Calu3 (cell line): ENCODE data around the gene ATCAY. TPM values are rescaled to one million over a fixed set of nuclear protein-coding genes. Genes with fewer than 3 reads are reported as not detected.
"Not testable (repeated sequence)": the region's sequence is repeated elsewhere in the genome, so short reads cannot be mapped to it uniquely, and the experiment has no call there.

Experiments used
- BruUV-seq: library from RNA; stranded (reverse); fragments of 400-500 nt; replicated peaks from 2 replicates; lab custom pipeline; 2021; lab: Mats Ljungman, UMichigan
- CTCF ChIA-PET: fragments of 300-600 bp; sonication (Branson Sonifier 250); formaldehyde crosslinking; loops from one replicate; lab custom pipeline; 2022; ENCODE audit warnings: antibody characterized with exemption; lab: Charles Lee
- DNase-seq: peaks from one replicate; pipeline ENCODE4 v3.0.0; 2022
- H3K27ac Mint-ChIP-seq: one replicate; pipeline ENCODE4 v1.8.0; 2022; ENCODE audit warnings: mixed read lengths; ENCODE audit not compliant: unreplicated experiment
- H3K27me3 Mint-ChIP-seq: one replicate; pipeline ENCODE4 v1.8.0; 2022; ENCODE audit warnings: mixed read lengths; ENCODE audit not compliant: unreplicated experiment
- H3K36me3 Mint-ChIP-seq: one replicate; pipeline ENCODE4 v1.8.0; 2022; ENCODE audit warnings: mild to moderate bottlenecking, moderate library complexity, mixed read lengths; ENCODE audit not compliant: insufficient read depth, unreplicated experiment
- H3K4me1 Mint-ChIP-seq: one replicate; pipeline ENCODE4 v1.8.0; 2022; ENCODE audit warnings: mild to moderate bottlenecking, low read depth, mixed read lengths; ENCODE audit not compliant: unreplicated experiment
- H3K4me3 Mint-ChIP-seq: one replicate; pipeline ENCODE4 v1.8.0; 2022; ENCODE audit warnings: mild to moderate bottlenecking, low read depth, moderate library complexity, mixed read lengths; ENCODE audit not compliant: unreplicated experiment
- H3K9me3 Mint-ChIP-seq: one replicate; pipeline ENCODE4 v1.8.0; 2022; ENCODE audit warnings: low read depth, mixed read lengths; ENCODE audit not compliant: unreplicated experiment
- CTCF ChIP-seq: fragments of 200-600 bp; IDR thresholded peaks from one replicate; pipeline ENCODE4 v1.8.0; 2022; ENCODE audit warnings: antibody characterized with exemption; ENCODE audit not compliant: unreplicated experiment
- intact Hi-C: fragments of 100-400 bp; cut with micrococcal nuclease; formaldehyde crosslinking; loops from one replicate; pipeline ENCODE4 v1.10.0; 2022; ENCODE audit not compliant: unreplicated experiment
- total RNA-seq: library from RNA; stranded (reverse); gene quantifications from 2 replicates; pipeline ENCODE4 v1.2.3, GENCODE V29; 2022

Gene ATCAY
- total RNA-seq, 1 experiment from 2014 or later, result not detected

GRCh38 chr19:3963458-3964255, 83.2 kb downstream of the ATCAY start:
- Mint-ChIP-seq H3K27ac (no peak overlapping the region), H3K9me3 (no peaks in the 10 kb centered on the region), H3K4me3 (no peak overlapping the region), H3K4me1 (no peaks in the 10 kb centered on the region), H3K36me3 (peaks cover 53% of the 10 kb centered on the region), H3K27me3 (no peaks in the 10 kb centered on the region)
- no TSS peak for BruUV-seq
- intact Hi-C loops, result no loop called here
- no peak for TF ChIP-seq CTCF
- CTCF ChIA-PET, result interaction anchor here (0.7 kb wide), 1 partner anchor 62 kb away, joined by 10 read pairs; no protein-coding TSS in a partner anchor
- DNase-seq, result no peak

- Mint-ChIP-seq H3K9me3 (no peaks in the 10 kb centered on the region), H3K4me1 (peaks cover 5% of the 10 kb centered on the region), H3K27ac (no peak overlapping the region), H3K27me3 (no peaks in the 10 kb centered on the region), H3K4me3 (no peak overlapping the region), H3K36me3 (peaks cover 57% of the 10 kb centered on the region)
- no TSS peak for BruUV-seq
- TF ChIP-seq CTCF, result no peak
- intact Hi-C loops, result loop anchor here (5.0 kb wide), 1 partner anchor 107 kb away; no protein-coding TSS in a partner anchor
- CTCF ChIA-PET, result interaction anchor here (0.7 kb wide), 1 partner anchor 61 kb away, joined by 10 read pairs; no protein-coding TSS in a partner anchor
- no peak for DNase-seq
Observed at GRCh38 chr19:3964256-3965194, 84.0 kb downstream of the ATCAY start.

GRCh38 chr19:3966051-3967017, 85.8 kb downstream of the ATCAY start:
- no peaks in the 10 kb centered on the region for H3K27me3 Mint-ChIP-seq
- BruUV-seq, result no TSS peak
- intact Hi-C loops, result loop anchor here (5.0 kb wide), 1 partner anchor 109 kb away; no protein-coding TSS in a partner anchor
- no peak overlapping the region for H3K27ac Mint-ChIP-seq
- no peak for DNase-seq
- no peak overlapping the region for H3K4me3 Mint-ChIP-seq
- H3K9me3 Mint-ChIP-seq, result no peaks in the 10 kb centered on the region
- H3K4me1 Mint-ChIP-seq, result peaks cover 14% of the 10 kb centered on the region
- H3K36me3 Mint-ChIP-seq, result peaks cover 67% of the 10 kb centered on the region
- TF ChIP-seq CTCF, result no peak
- CTCF ChIA-PET, result interaction anchor here (0.7 kb wide), 1 partner anchor 18 kb away, joined by 3 read pairs; no protein-coding TSS in a partner anchor

GRCh38 chr19:3967983-3968382, 87.5 kb downstream of the ATCAY start:
- not testable (repeated sequence) for H3K27ac Mint-ChIP-seq, BruUV-seq, H3K4me3 Mint-ChIP-seq, H3K27me3 Mint-ChIP-seq, H3K9me3 Mint-ChIP-seq, DNase-seq
- H3K4me1 Mint-ChIP-seq, result peaks cover 14% of the 10 kb centered on the region
- CTCF ChIA-PET, result interaction anchor here (1.7 to 2.2 kb wide), 4 partner anchors 17 to 119 kb away, joined by 8 to 10 read pairs (median 9); partner anchors contain the start of gene EEF2
- H3K36me3 Mint-ChIP-seq, result peaks cover 73% of the 10 kb centered on the region
- intact Hi-C loops, result loop anchor here (5.0 kb wide), 1 partner anchor 111 kb away; no protein-coding TSS in a partner anchor
